ENCODE results near the gene SNTA1. TPM values are rescaled to one million over a fixed set of nuclear protein-coding genes. Genes with fewer than 3 reads are reported as not detected.
"Not testable (repeated sequence)": the region's sequence is repeated elsewhere in the genome, so short reads cannot be mapped to it uniquely, and the experiment has no call there.

Gene SNTA1
- total RNA-seq, 1 experiment from 2014 or later = 9.9 TPM

- Histone ChIP-seq H2AFZ (ENCODE audit: low read length) (no peak overlapping the region), H3K18ac (ENCODE audit: insufficient read length, low read depth, low read length) (no peak overlapping the region), H3K4me1 (ENCODE audit: insufficient read depth, low read length) (no peaks in the 10 kb centered on the region), H4K91ac (ENCODE audit: insufficient read length, low read depth, low read length) (no peak overlapping the region), H3K4ac (ENCODE audit: low read depth, low read length) (no peak overlapping the region), H3T11ph (ENCODE audit: low read length) (no peak overlapping the region), H3K23me2 (ENCODE audit: insufficient read length, low read depth, low read length, poor library complexity, severe bottlenecking) (no peaks in the 10 kb centered on the region), H4K8ac (replicated peaks; ENCODE audit: insufficient read length, low read depth, low read length) (no peak overlapping the region), H3K27me3 (ENCODE audit: insufficient read depth, low read length) (no peaks in the 10 kb centered on the region), H3K9me3 (ENCODE audit: control insufficient read depth, low read depth, low read length) (no peaks in the 10 kb centered on the region), H2AK5ac (ENCODE audit: insufficient read length, low read length) (no peak overlapping the region), H2BK5ac (ENCODE audit: insufficient read length, low read length) (no peak overlapping the region), H3K56ac (ENCODE audit: insufficient read length, low read depth, low read length) (no peak overlapping the region), H2BK120ac (ENCODE audit: low read depth, low read length, poor library complexity, severe bottlenecking) (no peak overlapping the region), H3K27ac (ENCODE audit: insufficient read length, low read depth, low read length) (no peak overlapping the region), H3K23ac (ENCODE audit: insufficient read length, low read depth, low read length) (no peak overlapping the region), H3K14ac (ENCODE audit: insufficient read depth, low read length) (no peak overlapping the region), H2BK20ac (ENCODE audit: low read depth, low read length, poor library complexity, severe bottlenecking) (no peak overlapping the region), H3K4me2 (ENCODE audit: insufficient read depth, insufficient read length, low read length) (no peak overlapping the region), H3K79me1 (ENCODE audit: insufficient read depth, low read depth, low read length, poor library complexity, severe bottlenecking) (no peaks in the 10 kb centered on the region), H2BK15ac (ENCODE audit: low read depth, low read length) (no peak overlapping the region), H4K20me1 (ENCODE audit: control insufficient read depth, insufficient read depth, insufficient read length) (peaks cover 2% of the 10 kb centered on the region), H2BK12ac (ENCODE audit: insufficient read length, low read depth, low read length) (no peak overlapping the region), H3K9ac (ENCODE audit: extremely low read depth, insufficient read length, low read length) (no peak overlapping the region), H3K79me2 (ENCODE audit: insufficient read depth, low read length) (no peaks in the 10 kb centered on the region), H4K5ac (ENCODE audit: insufficient read length, low read depth, low read length) (no peak overlapping the region)
- Mint-ChIP-seq H3K9me3 (peaks cover 7 to 10% of the 10 kb centered on the region in 2 experiments; a peak in 3 of 5 replicates), H3K27ac (no peak overlapping the region), H3K4me1 (no peaks in the 10 kb centered on the region), H3K4me3 (no peak overlapping the region), H3K36me3 (ENCODE audit: insufficient read depth in 1 of 3, low read depth in 3 of 3) (peaks cover 48 to 86% (median 79%) of the 10 kb centered on the region in 3 experiments), H3K27me3 (ENCODE audit: low read depth) (no peaks in the 10 kb centered on the region)
- WGBS (ENCODE audit: extremely low coverage, insufficient read length, low lambda C conversion rate) = no CpG with 5 or more reads among the region's 9 CpGs
- no peak for DNase-seq
- TF ChIP-seq, protein P1, sequence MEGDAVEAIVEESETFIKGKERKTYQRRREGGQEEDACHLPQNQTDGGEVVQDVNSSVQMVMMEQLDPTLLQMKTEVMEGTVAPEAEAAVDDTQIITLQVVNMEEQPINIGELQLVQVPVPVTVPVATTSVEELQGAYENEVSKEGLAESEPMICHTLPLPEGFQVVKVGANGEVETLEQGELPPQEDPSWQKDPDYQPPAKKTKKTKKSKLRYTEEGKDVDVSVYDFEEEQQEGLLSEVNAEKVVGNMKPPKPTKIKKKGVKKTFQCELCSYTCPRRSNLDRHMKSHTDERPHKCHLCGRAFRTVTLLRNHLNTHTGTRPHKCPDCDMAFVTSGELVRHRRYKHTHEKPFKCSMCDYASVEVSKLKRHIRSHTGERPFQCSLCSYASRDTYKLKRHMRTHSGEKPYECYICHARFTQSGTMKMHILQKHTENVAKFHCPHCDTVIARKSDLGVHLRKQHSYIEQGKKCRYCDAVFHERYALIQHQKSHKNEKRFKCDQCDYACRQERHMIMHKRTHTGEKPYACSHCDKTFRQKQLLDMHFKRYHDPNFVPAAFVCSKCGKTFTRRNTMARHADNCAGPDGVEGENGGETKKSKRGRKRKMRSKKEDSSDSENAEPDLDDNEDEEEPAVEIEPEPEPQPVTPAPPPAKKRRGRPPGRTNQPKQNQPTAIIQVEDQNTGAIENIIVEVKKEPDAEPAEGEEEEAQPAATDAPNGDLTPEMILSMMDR (conservative IDR thresholded peaks at IDR 0.05) = no peak
These were observed 51.7 kb downstream of the SNTA1 start for GRCh38 chr20:33391722-33392415.

DNA sequence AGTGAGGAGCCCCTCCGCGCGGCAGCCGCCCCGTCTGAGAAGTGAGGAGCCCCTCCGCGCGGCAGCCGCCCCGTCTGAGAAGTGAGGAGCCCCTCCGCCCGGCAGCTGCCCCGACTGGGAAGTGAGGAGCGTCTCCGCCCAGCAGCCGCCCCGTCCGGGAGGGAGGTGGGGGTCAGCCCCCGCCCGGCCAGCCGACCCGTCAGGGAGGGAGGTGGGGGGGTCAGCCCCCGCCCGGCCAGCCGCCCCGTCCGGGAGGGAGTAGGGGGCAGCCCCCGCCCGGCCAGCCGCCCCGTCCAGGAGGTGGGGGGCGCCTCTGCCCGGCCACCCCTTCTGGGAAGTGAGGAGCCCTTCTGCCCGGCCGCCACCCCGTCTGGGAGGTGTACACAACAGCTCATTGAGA, 54.2 kb downstream of the SNTA1 start:
- H2BK5ac ChIP-seq (ENCODE audit: insufficient read length, low read length); H3K79me2 ChIP-seq (ENCODE audit: insufficient read depth, low read length); H3K56ac ChIP-seq (ENCODE audit: insufficient read length, low read depth, low read length); H4K8ac ChIP-seq (replicated peaks; ENCODE audit: insufficient read length, low read depth, low read length); H4K91ac ChIP-seq (ENCODE audit: insufficient read length, low read depth, low read length); H3K4me3 Mint-ChIP-seq; H3K27me3 Mint-ChIP-seq (ENCODE audit: low read depth); DNase-seq; H4K20me1 ChIP-seq (ENCODE audit: control insufficient read depth, insufficient read depth, insufficient read length); H3T11ph ChIP-seq (ENCODE audit: low read length); H4K5ac ChIP-seq (ENCODE audit: insufficient read length, low read depth, low read length); H3K27me3 ChIP-seq (ENCODE audit: insufficient read depth, low read length); H2AFZ ChIP-seq (ENCODE audit: low read length); H3K4me1 ChIP-seq (ENCODE audit: insufficient read depth, low read length); H3K9ac ChIP-seq (ENCODE audit: extremely low read depth, insufficient read length, low read length); H3K9me3 Mint-ChIP-seq; H2BK120ac ChIP-seq (ENCODE audit: low read depth, low read length, poor library complexity, severe bottlenecking); H3K18ac ChIP-seq (ENCODE audit: insufficient read length, low read depth, low read length); H3K23ac ChIP-seq (ENCODE audit: insufficient read length, low read depth, low read length); H3K4me2 ChIP-seq (ENCODE audit: insufficient read depth, insufficient read length, low read length); H3K14ac ChIP-seq (ENCODE audit: insufficient read depth, low read length); H3K4me1 Mint-ChIP-seq; H3K23me2 ChIP-seq (ENCODE audit: insufficient read length, low read depth, low read length, poor library complexity, severe bottlenecking); H3K27ac Mint-ChIP-seq; H3K4ac ChIP-seq (ENCODE audit: low read depth, low read length); H2AK5ac ChIP-seq (ENCODE audit: insufficient read length, low read length); H2BK15ac ChIP-seq (ENCODE audit: low read depth, low read length); H2BK12ac ChIP-seq (ENCODE audit: insufficient read length, low read depth, low read length); H3K27ac ChIP-seq (ENCODE audit: insufficient read length, low read depth, low read length); H3K9me3 ChIP-seq (ENCODE audit: control insufficient read depth, low read depth, low read length); H3K79me1 ChIP-seq (ENCODE audit: insufficient read depth, low read depth, low read length, poor library complexity, severe bottlenecking); H2BK20ac ChIP-seq (ENCODE audit: low read depth, low read length, poor library complexity, severe bottlenecking): not testable (repeated sequence)
- peaks cover 38 to 90% (median 83%) of the 10 kb centered on the region in 3 experiments for H3K36me3 Mint-ChIP-seq (ENCODE audit: insufficient read depth in 1 of 3, low read depth in 3 of 3)
- WGBS (ENCODE audit: extremely low coverage, insufficient read length, low lambda C conversion rate) = no CpG with 5 or more reads among the region's 36 CpGs

Data from H9 (cell line).